GM12878 (cell line): ENCODE data around the gene SF3A1. TPM values are rescaled to one million over a fixed set of nuclear protein-coding genes. Genes with fewer than 3 reads are reported as not detected.
"Not testable (repeated sequence)": the region's sequence is repeated elsewhere in the genome, so short reads cannot be mapped to it uniquely, and the experiment has no call there.

Experiments
- ATAC-seq: fragments of 200-7000 bp; cut with Tn5 transposase; 3 replicates; pipeline ENCODE4 v1.9.1; 2020; ENCODE audit warnings: mild to moderate bottlenecking, moderate library complexity
- BruUV-seq: library from RNA; stranded (reverse); fragments of 400-500 nt; replicated peaks from 2 replicates; lab custom pipeline; 2021; lab: Mats Ljungman, UMichigan
- CTCF ChIA-PET: fragments of 300-600 bp; sonication (Branson Sonifier 250); formaldehyde crosslinking; extraction: SDS; loops from one replicate; lab custom pipeline; 2021; ENCODE audit warnings: inconsistent platforms; lab: Yijun Ruan, JAX
- POLR2A ChIA-PET: fragments of 350-600 bp; formaldehyde crosslinking; extraction: SDS; loops from one replicate; lab custom pipeline; 2021; ENCODE audit warnings: inconsistent platforms; lab: Charles Lee
- RAD21 ChIA-PET: fragments of 300-600 bp; sonication (Branson Sonifier 250); formaldehyde crosslinking; loops from one replicate; lab custom pipeline; 2023; ENCODE audit warnings: antibody characterized with exemption; ENCODE audit not compliant: unreplicated experiment; lab: Charles Lee
- SMC1A ChIA-PET: fragments of 300-600 bp; sonication (Branson Sonifier 250); formaldehyde crosslinking; loops from one replicate; lab custom pipeline; 2023; ENCODE audit not compliant: unreplicated experiment, uncharacterized antibody; lab: Charles Lee
- DNase-seq: peaks from one replicate; pipeline ENCODE4 v3.0.0-alpha.2; 2011; ENCODE audit warnings: low read depth, low spot score
- FAIRE-seq: peaks from 3 replicates; lab custom pipeline; 2011; peaks lifted over from hg19 to GRCh38; lab: Jason Lieb, UNC
- H2AFZ ChIP-seq: 2 replicates; pipeline ENCODE4 v1.6.0; 2011; ENCODE audit warnings: low read depth, low read length, control low read depth; ENCODE audit not compliant: control insufficient read depth
- H3K27ac ChIP-seq: 2 replicates; pipeline ENCODE4 v1.5.1; 2011; ENCODE audit warnings: control low read depth; ENCODE audit not compliant: control insufficient read depth, insufficient read depth
- H3K27me3 ChIP-seq, 2 experiments: replicated peaks in 1 of 2; 2 replicates each; pipeline versions ENCODE4 v1.6.0 to v1.6.1; 2011; ENCODE audit warnings: low read length in 1 of 2; ENCODE audit not compliant: control insufficient read depth in 2 of 2, insufficient read depth in 2 of 2
- H3K36me3 ChIP-seq, 2 experiments: 2 replicates each; pipeline ENCODE4 v1.5.1; 2011; ENCODE audit warnings: low read length in 1 of 2; ENCODE audit not compliant: control insufficient read depth in 2 of 2, insufficient read depth in 2 of 2
- H3K4me1 ChIP-seq: 2 replicates; pipeline ENCODE4 v1.6.1; 2011; ENCODE audit warnings: mild to moderate bottlenecking, low read length, moderate library complexity, mixed read lengths; ENCODE audit not compliant: control insufficient read depth, insufficient read depth
- H3K4me2 ChIP-seq: 2 replicates; pipeline ENCODE4 v1.6.0; 2011; ENCODE audit warnings: control low read depth; ENCODE audit not compliant: control insufficient read depth, insufficient read depth
- H3K4me3 ChIP-seq: fragments of 200-600 bp; sonication (generic); 2 replicates; pipeline ENCODE4 v1.5.1; 2016
- H3K79me2 ChIP-seq: 2 replicates; pipeline ENCODE4 v1.6.0; 2011; ENCODE audit warnings: low read length; ENCODE audit not compliant: control insufficient read depth, insufficient read depth
- H3K9ac ChIP-seq: 2 replicates; pipeline ENCODE4 v1.8.0; 2011; ENCODE audit warnings: low read length, control low read depth, mixed read lengths; ENCODE audit not compliant: control insufficient read depth, insufficient read depth
- H3K9me3 ChIP-seq: replicated peaks from 3 replicates; pipeline ENCODE4 v1.5.1; 2011; ENCODE audit warnings: mild to moderate bottlenecking, low read length; ENCODE audit not compliant: control insufficient read depth, insufficient read depth
- H4K20me1 ChIP-seq: 2 replicates; pipeline ENCODE4 v1.6.0; 2011; ENCODE audit not compliant: control insufficient read depth, insufficient read depth
- BCL11A ChIP-seq: IDR thresholded peaks from 2 replicates; pipeline ENCODE4 v1.6.1; 2011; ENCODE audit warnings: low read depth, low read length
- CEBPZ ChIP-seq: fragments of 150-350 bp; IDR thresholded peaks from 2 replicates; pipeline ENCODE4 v1.6.1; 2016; ENCODE audit warnings: low read depth, low read length
- EGR1 ChIP-seq, 2 experiments: IDR thresholded peaks; 1 replicate in 1 of 2; 2 replicates in 1 of 2; pipeline ENCODE4 v1.6.1; 2011 to 2012; ENCODE audit warnings: low read depth in 2 of 2, low read length in 2 of 2, borderline replicate concordance in 1 of 2, mild to moderate bottlenecking in 1 of 2, moderate library complexity in 1 of 2
- ELK1 ChIP-seq: IDR thresholded peaks from 2 replicates; pipeline ENCODE4 v1.6.1; 2012; ENCODE audit warnings: low read depth, low read length, improper control_type of control experiment
- HCFC1 ChIP-seq: fragments of 150-350 bp; IDR thresholded peaks from 2 replicates; pipeline ENCODE4 v1.6.1; 2014; ENCODE audit warnings: low read length
- KDM1A ChIP-seq: fragments of 200-600 bp; sonication (generic); IDR thresholded peaks from 2 replicates; pipeline ENCODE4 v1.6.1; 2016; ENCODE audit warnings: borderline replicate concordance
- KLF5 ChIP-seq: fragments of 450-650 bp; IDR thresholded peaks from 2 replicates; pipeline ENCODE4 v1.6.1; 2014; ENCODE audit warnings: mild to moderate bottlenecking; ENCODE audit not compliant: partially characterized antibody
- MAX ChIP-seq: IDR thresholded peaks from 2 replicates; pipeline ENCODE4 v1.6.1; 2012; ENCODE audit warnings: low read depth, low read length, improper control_type of control experiment
- NRF1 ChIP-seq: conservative IDR thresholded peaks from 2 replicates; pipeline ENCODE4 v1.6.1; 2011; ENCODE audit warnings: mild to moderate bottlenecking, low read depth, low read length, improper control_type of control experiment
- POLR2A ChIP-seq: IDR thresholded peaks from 2 replicates; pipeline ENCODE4 v1.6.1; 2011; ENCODE audit warnings: low read depth, mild to moderate bottlenecking, low read length
- RBBP5 ChIP-seq: fragments of 200-600 bp; sonication (generic); conservative IDR thresholded peaks from 2 replicates; pipeline ENCODE4 v1.6.1; 2016
- SUPT20H ChIP-seq: IDR thresholded peaks from 2 replicates; pipeline ENCODE4 v1.6.1; 2011; ENCODE audit warnings: low read depth, mild to moderate bottlenecking, low read length, moderate library complexity, borderline replicate concordance; ENCODE audit not compliant: control insufficient read depth
- WRNIP1 ChIP-seq: IDR thresholded peaks from 2 replicates; pipeline ENCODE4 v1.6.1; 2011; ENCODE audit warnings: low read depth, low read length, improper control_type of control experiment, borderline replicate concordance
- WGBS: methylation state at CpG from one replicate; pipeline ENCODE4 v1.1.6; 2016; ENCODE audit warnings: low lambda C conversion rate; ENCODE audit not compliant: insufficient replicate concordance, insufficient coverage; ENCODE audit errors: missing lambda C conversion rate; 5-methylcytosine and 5-hydroxymethylcytosine counted together
- in situ Hi-C: fragments of 300-500 bp; cut with MboI; formaldehyde crosslinking; loops from 9 replicates; pipeline ENCODE4 v1.14.3; 2018; ENCODE audit warnings: mixed read lengths
- intact Hi-C: fragments of 100-400 bp; cut with micrococcal nuclease; formaldehyde crosslinking; loops from one replicate; pipeline ENCODE4 v1.14.2; 2022; ENCODE audit not compliant: unreplicated experiment
- polyA plus RNA-seq, 11 experiments: library from polyadenylated mRNA; depleted of rRNA in 4 of 11; unstranded in 6 of 11; stranded (reverse) in 5 of 11; fragments of >200 nt; fragmentation: Nextera tagmentation in 4 of 11; fragmentation: Illumina TruSeq in 1 of 11; extraction: Ambion mirVana in 4 of 11; extraction: Trizol in 1 of 11; gene quantifications; 1 replicate in 1 of 11; 2 replicates in 10 of 11; pipeline versions ENCODE4 v1.2.1 to v1.2.3, GENCODE V29; 2011 to 2016; ENCODE audit warnings: inconsistent platforms in 2 of 11, missing spikeins in 2 of 11, low read depth in 1 of 11
- total RNA-seq, 4 experiments: library from RNA; depleted of rRNA in 3 of 4; stranded (reverse); fragments of >200 nt in 3 of 4; fragmentation: Illumina TruSeq in 1 of 4; extraction: Trizol in 1 of 4; gene quantifications; 2 replicates each; pipeline versions ENCODE4 v1.2.1 to v1.2.3, GENCODE V29; 2013 to 2021

The SF3A1 gene
- total and polyA plus RNA-seq, 10 of the 15 experiments (the other 5 are each of a cell fraction or from before 2014, with no cell fraction given): 10.4 to 239 (median 46.0) TPM

- H2AFZ ChIP-seq, H3K4me1 ChIP-seq, H3K36me3 ChIP-seq, H3K27ac ChIP-seq, in situ Hi-C loops, H3K9ac ChIP-seq, H3K4me3 ChIP-seq, H3K79me2 ChIP-seq, H3K4me2 ChIP-seq, BruUV-seq, H4K20me1 ChIP-seq, SMC1A ChIA-PET, H3K27me3 ChIP-seq, ATAC-seq, DNase-seq, intact Hi-C loops, H3K9me3 ChIP-seq, FAIRE-seq: not testable (repeated sequence)
- ChIA-PET RAD21 (interaction anchor here (2.3 kb wide), 1 partner anchor 23 kb away, joined by 14 read pairs; no protein-coding TSS in a partner anchor), CTCF (interaction anchor here (1.0 to 1.7 kb wide), 2 partner anchors 10 to 11 kb away, joined by 3 to 4 read pairs; no protein-coding TSS in a partner anchor), POLR2A (interaction anchor here (0.9 kb wide), 1 partner anchor 10 kb away, joined by 3 read pairs; no protein-coding TSS in a partner anchor)
- WGBS: 98% methylated on average over 3 of the region's 3 CpGs
These were observed 44.3 kb upstream of the SF3A1 start for GRCh38 chr22:30401024-30401423.

GRCh38 chr22:30400159-30400558, 43.5 kb upstream of the SF3A1 start:
- no peaks in the 10 kb centered on the region for H4K20me1 ChIP-seq
- ATAC-seq: no peak
- no peak overlapping the region for H3K4me2 ChIP-seq
- FAIRE-seq: no peak
- RAD21 ChIA-PET: no interaction called here
- peaks cover 5% of the 10 kb centered on the region; the same call in 1 of the 2 replicates for H3K4me1 ChIP-seq
- H3K27me3 ChIP-seq: peaks cover 4 to 9% of the 10 kb centered on the region in 2 experiments
- no peaks in the 10 kb centered on the region for H3K79me2 ChIP-seq
- no peak overlapping the region for H3K4me3 ChIP-seq
- DNase-seq: no peak
- intact Hi-C loops (no loop called here), in situ Hi-C loops (no loop called here)
- H2AFZ ChIP-seq: no peak overlapping the region
- H3K27ac ChIP-seq: no peak overlapping the region
- H3K9me3 ChIP-seq: no peaks in the 10 kb centered on the region
- H3K9ac ChIP-seq: no peak overlapping the region
- BruUV-seq: no TSS peak
- SMC1A ChIA-PET: no interaction called here
- POLR2A ChIA-PET: interaction anchor here (0.6 kb wide), 1 partner anchor 84 kb away, joined by 6 read pairs; no protein-coding TSS in a partner anchor
- CTCF ChIA-PET: interaction anchor here (1.7 kb wide), 1 partner anchor 9 kb away, joined by 4 read pairs; no protein-coding TSS in a partner anchor
- H3K36me3 ChIP-seq: no peaks in the 10 kb centered on the region; a peak in 1 of 4 replicates
- WGBS: 9% methylated on average over 1 of the region's 1 CpG
- TF ChIP-seq RBBP5: no peak
- no peak for TF ChIP-seq BCL11A
- TF ChIP-seq POLR2A: no peak
- TF ChIP-seq NRF1: no peak
- no peak for TF ChIP-seq KDM1A
- no peak for TF ChIP-seq HCFC1
- no peak for TF ChIP-seq SUPT20H
- TF ChIP-seq EGR1 (IDR thresholded peaks at IDR 0.05; ENCODE audit: borderline replicate concordance in 1 of 2, low read depth in 2 of 2, low read length in 2 of 2): no peak
- TF ChIP-seq KLF5: no peak
- no peak for TF ChIP-seq WRNIP1
- TF ChIP-seq ELK1: no peak
- TF ChIP-seq CEBPZ: no peak
- no peak for TF ChIP-seq MAX
